Mesodermal cell (in vitro differentiated cells): ENCODE results near the gene RHOXF2B.
"Not testable (repeated sequence)": the region's sequence is repeated elsewhere in the genome, so short reads cannot be mapped to it uniquely, and the experiment has no call there.

Source experiments
- H3K27ac ChIP-seq: 2 replicates; pipeline ENCODE4 v1.7.0; 2013; ENCODE audit warnings: mild to moderate bottlenecking, low read depth, low read length, moderate library complexity; ENCODE audit not compliant: severe bottlenecking
- H3K36me3 ChIP-seq: 2 replicates; pipeline ENCODE4 v1.7.1; 2013; ENCODE audit warnings: mild to moderate bottlenecking, low read length, moderate library complexity; ENCODE audit not compliant: control insufficient read depth, insufficient read depth
- H3K4me1 ChIP-seq: one replicate; pipeline ENCODE4 v1.7.1; 2013; ENCODE audit warnings: mild to moderate bottlenecking, low read length; ENCODE audit not compliant: insufficient read depth, control insufficient read depth, poor library complexity, severe bottlenecking
- H3K4me3 ChIP-seq: 2 replicates; pipeline ENCODE4 v1.7.0; 2013; ENCODE audit warnings: low read length, control low read depth, mild to moderate bottlenecking; ENCODE audit not compliant: insufficient read depth, poor library complexity, severe bottlenecking; ENCODE audit errors: extremely low read depth
- H3K9me3 ChIP-seq: 2 replicates; pipeline ENCODE4 v1.7.1; 2013; ENCODE audit warnings: mild to moderate bottlenecking, low read length, moderate library complexity; ENCODE audit not compliant: control insufficient read depth
- WGBS, 2 experiments: methylation state at CpG; one replicate each; pipeline ENCODE4 v1.1.5; 2013; ENCODE audit warnings: missing lambda C conversion rate in 2 of 2; ENCODE audit not compliant: insufficient coverage in 2 of 2; 5-methylcytosine and 5-hydroxymethylcytosine counted together

RHOXF2B gene

DNA sequence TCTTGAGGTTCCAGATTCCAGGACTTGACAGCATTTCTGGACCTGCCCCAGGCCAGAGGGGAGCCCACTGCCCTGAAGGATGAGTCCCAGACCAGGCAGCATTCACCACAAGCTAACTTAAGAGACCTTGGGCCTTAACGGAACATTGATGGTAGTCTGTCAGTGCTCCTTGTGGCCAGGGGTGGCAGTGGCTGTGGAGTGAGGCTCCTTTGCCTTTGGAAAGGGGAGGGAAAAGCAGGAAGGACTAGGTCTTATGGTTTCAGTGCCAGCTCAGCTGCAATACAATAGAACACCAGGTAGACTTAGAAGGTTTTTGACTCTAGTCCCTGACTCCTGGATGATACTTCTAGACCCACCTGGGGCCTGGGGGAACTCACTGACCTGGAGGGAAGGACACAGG, 11.3 kb downstream of the RHOXF2B start:
- not testable (repeated sequence) for H3K4me3 ChIP-seq, H3K27ac ChIP-seq, H3K4me1 ChIP-seq, H3K36me3 ChIP-seq, H3K9me3 ChIP-seq
- WGBS, 2 experiments, result no CpG with 5 or more reads among the region's 1 CpG

- not testable (repeated sequence) for H3K9me3 ChIP-seq, H3K4me3 ChIP-seq
These were observed 34.8 kb downstream of the RHOXF2B start for GRCh38 chrX:120042712-120043111.

GRCh38 chrX:120042247-120042646, 35.2 kb downstream of the RHOXF2B start:
- no CpG with 5 or more reads among the region's 2 CpGs for WGBS, 2 experiments
- not testable (repeated sequence) for H3K36me3 ChIP-seq, H3K27ac ChIP-seq, H3K4me3 ChIP-seq, H3K4me1 ChIP-seq, H3K9me3 ChIP-seq

More at GRCh38 chrX:120042712-120043111, 34.8 kb downstream of the RHOXF2B start:
- not testable (repeated sequence) for H3K27ac ChIP-seq, H3K4me1 ChIP-seq, H3K36me3 ChIP-seq
- WGBS, 2 experiments, result no CpG with 5 or more reads among the region's 6 CpGs

- H3K4me3 ChIP-seq, H3K36me3 ChIP-seq, H3K9me3 ChIP-seq, H3K4me1 ChIP-seq, H3K27ac ChIP-seq: not testable (repeated sequence)
- WGBS, 2 experiments, result no CpG with 5 or more reads among the region's 6 CpGs
These were observed 37.3 kb downstream of the RHOXF2B start for GRCh38 chrX:120040176-120040575.

GRCh38 chrX:120039087-120039733, 38.3 kb downstream of the RHOXF2B start:
- H3K9me3 ChIP-seq, H3K27ac ChIP-seq, H3K4me3 ChIP-seq, H3K36me3 ChIP-seq, H3K4me1 ChIP-seq: not testable (repeated sequence)
- no CpG with 5 or more reads among the region's 8 CpGs for WGBS, 2 experiments

DNA sequence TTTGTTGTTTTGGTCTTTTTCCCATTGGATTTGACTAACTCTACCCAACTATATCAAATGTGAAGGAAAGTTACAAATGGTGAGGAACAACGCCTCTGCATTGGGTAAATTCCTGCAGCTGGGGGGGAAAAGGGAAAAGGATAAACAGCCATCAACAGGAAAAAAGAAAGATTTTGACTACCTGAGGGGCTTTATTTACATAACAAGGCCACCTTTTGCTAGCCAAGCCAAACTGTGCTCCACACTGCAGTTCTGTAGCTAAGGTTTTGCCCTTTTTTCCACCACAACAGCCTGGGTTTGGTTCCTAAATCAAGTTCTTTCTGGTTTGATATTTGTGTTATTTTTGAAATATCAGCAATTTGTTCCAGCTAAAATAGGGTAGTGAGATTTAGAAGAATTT, 40.8 kb downstream of the RHOXF2B start:
- Histone ChIP-seq H3K4me3 (no peak overlapping the region), H3K4me1 (no peaks in the 10 kb centered on the region), H3K9me3 (no peaks in the 10 kb centered on the region), H3K36me3 (no peaks in the 10 kb centered on the region), H3K27ac (peak overlapping the region; percentile 73)
- WGBS, 2 experiments, result no CpG with 5 or more reads among the region's 1 CpG

DNA sequence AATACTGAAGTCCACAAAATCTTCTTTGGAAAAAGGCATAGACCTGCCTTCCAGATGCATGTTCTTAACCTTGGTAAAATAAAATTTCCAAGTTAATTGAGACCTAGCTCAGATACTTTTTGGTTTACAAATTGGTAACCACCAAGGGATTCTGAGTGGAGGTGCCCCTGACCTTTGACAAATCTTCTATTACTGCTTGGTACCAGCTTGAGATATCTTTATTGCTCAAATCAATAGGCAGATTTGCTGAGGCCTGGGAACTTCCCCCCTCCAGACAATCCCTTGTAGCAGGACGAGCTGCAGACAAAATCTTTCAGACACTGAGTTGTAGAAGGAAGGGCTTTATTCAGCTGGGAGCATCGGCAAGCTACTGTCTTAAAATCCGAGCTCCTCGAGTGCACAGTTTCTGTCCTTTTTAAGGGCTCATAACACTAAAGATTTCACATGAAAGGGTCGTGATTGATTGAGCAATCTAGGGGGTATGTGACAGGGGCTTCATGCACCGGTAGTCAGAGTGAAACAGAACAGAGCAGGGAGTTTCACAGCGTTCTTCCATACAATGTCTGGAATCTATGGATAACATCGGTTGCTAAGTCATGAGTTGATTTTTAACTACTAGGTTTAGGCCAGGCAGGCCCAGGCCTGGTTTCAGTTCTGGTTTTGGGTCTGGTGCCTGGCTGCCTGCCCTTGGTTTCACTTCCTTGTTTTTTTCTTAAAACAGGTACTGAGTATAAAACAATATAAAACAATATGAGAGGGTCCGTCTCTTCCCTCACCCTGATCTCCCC, 41.8 kb downstream of the RHOXF2B start:
- no CpG with 5 or more reads among the region's 9 CpGs for WGBS, 2 experiments
- H3K27ac ChIP-seq, result peak overlapping the region; percentile 73
- H3K36me3 ChIP-seq, H3K4me1 ChIP-seq, H3K4me3 ChIP-seq, H3K9me3 ChIP-seq: not testable (repeated sequence)

DNA sequence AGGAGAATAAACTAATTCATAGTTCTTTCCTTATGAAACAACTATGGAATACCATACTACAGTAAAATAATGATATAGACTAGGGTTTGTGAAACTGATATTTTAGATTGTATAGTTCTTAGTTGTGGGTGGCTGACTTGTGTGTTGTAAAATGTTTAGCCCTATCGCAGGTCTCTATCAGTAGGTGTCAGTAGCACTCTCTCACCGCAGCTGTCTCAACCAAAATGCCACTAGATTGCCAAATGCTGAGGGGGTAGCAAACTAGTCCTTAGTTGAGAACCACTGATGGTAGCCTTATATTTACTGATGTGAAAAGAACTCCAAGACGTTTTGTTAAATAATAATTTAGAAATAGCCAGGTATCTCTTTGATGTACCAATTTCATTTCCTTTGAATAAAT, 48.1 kb downstream of the RHOXF2B start:
- no CpG with 5 or more reads among the region's 3 CpGs for WGBS, 2 experiments
- Histone ChIP-seq H3K4me1 (no peaks in the 10 kb centered on the region), H3K36me3 (no peaks in the 10 kb centered on the region), H3K27ac (no peak overlapping the region), H3K9me3 (no peaks in the 10 kb centered on the region), H3K4me3 (no peak overlapping the region)

DNA sequence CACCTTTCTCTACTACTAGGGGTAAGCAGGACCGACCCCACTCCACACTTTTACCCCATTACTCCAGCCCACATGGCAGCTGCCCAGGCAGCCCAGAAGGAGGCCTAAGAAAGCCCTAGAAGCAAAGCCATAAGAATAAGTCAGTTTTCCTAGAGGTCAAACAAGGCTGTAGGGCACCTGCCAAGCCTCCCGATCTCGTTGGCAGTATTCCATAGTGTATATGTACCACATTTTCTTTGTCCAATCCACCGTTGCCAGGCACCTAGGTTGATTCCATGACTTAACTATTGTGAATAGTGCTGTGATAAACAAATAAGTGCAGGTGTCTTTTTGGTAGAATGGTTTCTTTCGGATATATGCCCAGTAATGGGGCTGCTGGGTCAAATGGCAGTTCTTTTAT, 54.2 kb downstream of the RHOXF2B start:
- H3K27ac ChIP-seq, result no peak overlapping the region
- 84% methylated on average over 3 of the region's 5 CpGs; no CpG with 5 or more reads in 1 of the 2 experiments for WGBS, 2 experiments
- no peaks in the 10 kb centered on the region for H3K9me3 ChIP-seq
- no peak overlapping the region for H3K4me3 ChIP-seq
- H3K36me3 ChIP-seq, result no peaks in the 10 kb centered on the region
- no peaks in the 10 kb centered on the region for H3K4me1 ChIP-seq

GRCh38 chrX:120022763-120023162, 54.7 kb downstream of the RHOXF2B start:
- Histone ChIP-seq H3K36me3 (no peaks in the 10 kb centered on the region), H3K4me3 (no peak overlapping the region)

More at GRCh38 chrX:120022763-120023162, 54.7 kb downstream of the RHOXF2B start:
- H3K27ac ChIP-seq, result no peak overlapping the region
- 74 to 85% methylated on average over 4 of the region's 5 CpGs for WGBS, 2 experiments
- no peaks in the 10 kb centered on the region for H3K4me1 ChIP-seq
- no peaks in the 10 kb centered on the region for H3K9me3 ChIP-seq
